ENCODE data around the gene TRIM39. TPM values are rescaled to one million over a fixed set of nuclear protein-coding genes. Genes with fewer than 3 reads are reported as not detected.
"Not testable (repeated sequence)": the region's sequence is repeated elsewhere in the genome, so short reads cannot be mapped to it uniquely, and the experiment has no call there.

The TRIM39 gene
- total RNA-seq, 2 donors from 2014 or later, result 9.5 to 11.2 TPM

DNA sequence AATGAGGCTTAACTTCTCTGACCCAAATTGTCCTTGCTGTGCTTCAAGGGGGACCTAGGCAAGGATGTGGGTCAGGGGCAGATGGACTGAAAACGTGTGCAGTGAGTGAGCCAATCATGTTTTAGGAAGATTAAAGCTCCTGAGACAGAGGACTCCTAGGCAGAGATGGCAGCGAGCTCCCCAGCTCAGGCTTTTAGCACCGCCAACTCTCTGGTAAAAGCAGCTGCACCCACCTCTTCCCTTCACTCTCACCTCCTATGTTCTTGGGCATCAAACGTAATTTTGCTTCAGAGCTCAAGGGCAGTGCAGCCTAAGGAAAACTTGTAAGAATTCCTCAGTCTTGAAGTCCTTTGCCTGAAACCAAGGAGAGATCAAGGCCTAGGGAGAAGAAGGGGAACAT lies 28.6 kb downstream of the TRIM39 start:
- ATAC-seq, result no peak
- intact Hi-C loops (cut with DNase I), result loop anchor here in 1 of 2 donors (5.0 kb wide), 1 partner anchor 42 kb away; no protein-coding TSS in a partner anchor
- no peak for DNase-seq

DNA sequence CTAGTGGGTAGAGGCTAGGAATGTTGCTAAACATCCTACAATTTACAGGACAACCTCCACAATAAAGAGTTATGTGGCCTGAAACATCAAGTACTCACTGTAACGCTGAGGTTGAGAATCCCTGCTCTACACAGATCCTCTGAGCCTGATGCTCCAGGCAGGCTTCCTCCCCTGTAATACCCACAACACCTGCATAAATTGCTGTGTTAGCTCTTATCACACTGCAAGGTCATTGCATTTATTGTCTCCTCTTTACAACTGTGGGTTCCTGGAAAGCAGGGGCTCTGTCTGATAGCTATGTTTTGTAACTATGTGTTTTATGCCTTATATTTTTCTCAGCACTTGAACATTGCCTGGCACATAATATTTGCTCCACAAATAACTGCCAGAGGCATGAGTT lies 29.8 kb downstream of the TRIM39 start:
- ATAC-seq (no peak), DNase-seq (no peak)
- intact Hi-C loops (cut with DNase I), result loop anchor here in 1 of 2 donors (5.0 kb wide), 1 partner anchor 41 kb away; no protein-coding TSS in a partner anchor

DNA sequence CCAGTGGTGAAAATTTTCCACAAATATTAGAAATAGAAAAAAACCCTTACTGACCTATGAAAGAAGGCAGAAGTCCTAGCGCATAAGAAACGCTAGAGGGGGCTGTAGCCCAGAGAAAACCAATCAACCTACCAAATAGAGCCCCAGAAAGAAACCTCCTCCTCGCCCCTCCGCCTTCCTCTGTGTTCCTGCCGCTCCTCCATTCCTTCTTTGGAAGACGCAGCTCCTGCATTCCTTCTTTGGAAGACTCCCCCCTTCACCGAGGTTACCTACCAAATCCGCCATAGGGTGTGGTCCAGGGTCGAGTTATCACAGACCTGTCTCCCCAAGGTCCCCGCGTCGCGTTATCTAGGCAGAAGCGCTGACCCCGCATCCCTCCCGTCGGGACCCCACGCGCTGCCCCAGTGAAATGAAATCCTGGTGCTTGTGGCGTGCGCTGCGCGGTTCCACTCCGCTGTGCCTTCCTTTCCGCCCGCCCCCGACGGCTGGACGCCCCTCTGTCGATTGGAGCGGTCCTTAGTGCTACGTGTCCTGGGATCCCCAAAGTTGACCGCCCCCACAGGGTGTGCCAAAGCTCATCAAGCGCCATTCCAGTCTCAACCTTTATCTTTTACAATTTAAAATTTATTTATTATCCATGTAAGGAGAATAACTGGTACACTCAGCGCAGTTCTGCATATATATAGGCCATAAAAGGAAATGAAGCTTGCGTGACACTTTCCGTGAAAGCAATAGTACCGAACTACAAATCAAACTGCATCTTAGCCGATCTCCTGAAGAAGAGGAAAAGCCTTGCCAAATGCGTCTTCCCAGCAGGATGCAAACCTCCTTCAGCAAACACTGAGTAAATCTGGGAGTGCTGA lies 31.2 kb downstream of the TRIM39 start:
- ATAC-seq (peak; percentile 61 to 86), DNase-seq (peak; percentile 46)
- intact Hi-C loops (cut with DNase I), result loop anchor here in 1 of 2 donors (5.0 kb wide), 1 partner anchor 39 kb away; no protein-coding TSS in a partner anchor

DNA sequence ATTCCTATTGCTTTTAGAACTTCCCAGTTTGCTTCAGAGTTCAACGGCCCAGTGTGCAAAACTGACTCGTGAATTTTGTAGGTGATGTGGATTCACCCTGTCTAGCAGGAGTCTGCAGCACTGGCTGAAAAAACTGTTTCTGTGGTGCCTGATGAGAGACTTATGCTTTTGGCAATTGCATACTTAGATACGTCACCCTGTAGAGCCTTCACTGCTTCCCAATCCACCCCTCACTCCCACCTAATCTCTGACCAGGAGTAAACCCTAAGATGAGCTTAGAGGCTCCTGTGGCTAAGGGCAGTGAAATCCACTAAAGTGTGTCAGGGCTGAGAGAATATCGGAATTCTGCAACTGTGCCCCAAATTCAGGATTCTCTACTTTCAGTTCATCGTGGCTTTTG lies 32.5 kb downstream of the TRIM39 start:
- no peak for DNase-seq
- ATAC-seq, result no peak
- intact Hi-C loops (cut with DNase I), result loop anchor here in 1 of 2 donors (5.0 kb wide), 1 partner anchor 38 kb away; no protein-coding TSS in a partner anchor

DNA sequence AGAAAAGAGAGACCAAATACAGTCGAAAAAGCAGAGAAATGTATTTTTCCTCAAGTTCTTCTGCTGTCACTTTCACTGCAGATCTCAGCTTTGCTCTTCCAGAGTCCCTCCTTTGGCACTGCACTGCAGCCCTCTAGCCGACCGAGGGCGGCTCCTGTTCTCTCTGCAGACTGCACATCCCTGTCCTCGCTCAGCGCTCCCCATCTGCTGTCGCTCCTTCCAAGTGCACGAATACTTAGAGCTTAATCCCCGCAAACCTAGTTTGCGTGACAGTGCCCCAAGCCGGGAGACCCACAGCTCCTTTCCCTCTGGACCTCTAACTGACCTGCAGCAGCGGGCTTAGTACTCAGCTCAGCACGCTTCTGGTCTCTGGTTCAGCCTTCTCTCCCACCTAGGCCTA lies 33.4 kb downstream of the TRIM39 start:
- no peak for DNase-seq
- intact Hi-C loops (cut with DNase I), result no loop called here
- ATAC-seq, result no peak

DNA sequence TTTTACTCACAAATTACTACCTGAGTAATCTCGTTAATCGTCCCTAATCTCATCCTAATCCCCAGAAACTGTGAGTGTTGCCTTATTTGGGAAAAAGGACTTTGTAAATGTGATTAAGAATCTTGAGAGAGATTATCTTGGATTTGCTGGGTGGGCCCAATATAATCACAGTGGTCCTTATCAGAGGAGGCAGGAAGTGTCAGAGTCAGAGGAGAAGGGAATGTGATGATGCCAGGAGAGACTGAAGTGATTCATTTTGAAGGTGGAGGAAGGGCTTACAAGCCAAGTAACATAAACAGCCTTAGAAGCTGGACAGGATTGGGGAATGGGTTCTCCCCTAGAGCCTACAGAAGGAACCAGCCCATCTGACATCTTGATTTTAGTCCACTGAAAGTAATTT lies 34.9 kb downstream of the TRIM39 start:
- ATAC-seq, result no peak
- intact Hi-C loops (cut with DNase I), result no loop called here

DNA sequence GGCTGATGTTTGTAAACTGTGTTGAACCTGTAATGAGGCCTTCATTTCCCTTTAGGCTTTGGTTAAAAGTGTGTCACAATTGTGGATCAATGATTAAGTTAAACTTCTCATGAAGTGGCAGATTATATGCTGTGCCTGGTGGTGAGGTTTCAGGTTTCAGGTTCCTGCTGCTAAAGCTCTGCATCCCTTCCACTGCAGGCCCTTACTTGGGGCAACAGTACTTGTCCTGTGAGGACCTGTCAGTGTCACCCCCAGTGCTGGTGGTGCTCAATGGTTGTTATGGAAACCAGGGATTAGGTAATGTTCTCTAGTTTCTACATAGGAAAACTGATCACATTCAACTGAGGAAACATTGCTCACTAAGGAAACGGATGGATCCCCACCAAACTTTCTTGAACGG lies 36.7 kb downstream of the TRIM39 start:
- no peak for DNase-seq
- no peak for ATAC-seq
- intact Hi-C loops (cut with DNase I), result no loop called here

More for the DNA sequence above, 34.9 kb downstream of the TRIM39 start:
- DNase-seq, result no peak

DNA sequence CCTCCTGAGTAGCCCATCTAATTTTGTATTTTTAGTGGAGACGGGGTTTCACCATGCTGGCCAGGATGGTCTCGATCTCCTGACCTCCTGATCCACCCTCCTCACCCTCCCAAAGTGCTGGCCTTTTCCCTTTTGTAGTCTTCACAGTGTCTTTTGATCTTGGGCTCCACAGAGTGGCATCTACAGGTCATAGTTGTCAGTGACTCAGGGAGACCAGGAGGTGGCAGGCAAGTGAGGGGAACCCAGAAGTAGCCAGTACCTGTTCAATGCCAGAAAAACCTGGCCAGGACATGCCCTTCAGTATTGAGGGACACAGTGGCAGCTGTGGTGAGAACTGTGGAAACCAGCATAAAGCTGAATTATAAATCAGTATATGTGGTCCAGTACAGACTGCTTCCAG lies 37.9 kb downstream of the TRIM39 start:
- intact Hi-C loops (cut with DNase I), result no loop called here
- DNase-seq (no peak), ATAC-seq (no peak)

DNA sequence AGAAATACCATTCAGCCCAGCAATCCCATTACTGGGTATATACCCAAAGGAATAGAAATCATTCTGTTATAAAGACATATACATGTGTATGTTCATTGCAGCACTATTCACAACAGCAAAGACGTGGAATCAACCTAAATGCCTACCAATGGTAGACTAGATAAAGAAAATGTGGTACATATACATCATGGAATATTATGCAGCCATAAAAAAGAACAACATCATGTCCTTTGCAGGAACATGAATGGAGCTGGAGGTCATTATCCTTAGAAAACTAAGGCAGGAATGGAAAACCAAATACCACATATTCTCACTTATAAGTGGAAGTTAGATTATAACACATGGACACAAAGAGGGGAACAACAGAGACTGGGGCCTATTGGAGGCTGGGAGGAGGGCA lies 42.6 kb downstream of the TRIM39 start:
- ATAC-seq; intact Hi-C loops (cut with DNase I); DNase-seq: not testable (repeated sequence)

DNA sequence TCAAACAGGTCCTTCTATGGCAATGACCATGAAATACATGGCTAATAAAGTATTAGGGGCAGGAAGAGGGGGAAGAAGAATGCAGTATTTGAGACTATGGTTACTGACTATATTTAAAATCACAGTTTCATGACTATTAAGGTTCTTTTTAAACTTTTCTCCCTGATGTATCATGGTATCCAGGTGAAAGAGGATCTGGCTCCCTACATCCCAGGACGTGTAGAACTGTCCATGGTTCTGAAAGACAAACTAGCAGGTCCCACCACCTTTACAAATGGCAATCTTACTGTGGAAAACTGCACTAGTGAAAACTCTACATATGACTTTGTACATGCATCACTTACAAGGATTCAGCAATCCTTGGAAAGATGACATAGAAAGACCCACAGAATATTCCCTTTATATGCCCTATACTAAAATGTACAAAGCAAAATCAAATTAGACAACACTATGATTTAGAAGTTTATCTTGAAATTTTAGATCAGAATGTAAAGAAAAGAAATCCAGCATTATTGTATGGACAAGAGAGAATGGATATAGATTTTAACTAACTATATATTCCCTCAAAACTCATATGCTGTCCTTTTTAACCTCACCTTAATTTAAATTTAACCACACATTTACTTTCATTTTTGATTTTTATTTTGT lies 51.7 kb downstream of the TRIM39 start:
- ATAC-seq (no peak), DNase-seq (no peak)
- intact Hi-C loops (cut with DNase I), result no loop called here

DNA sequence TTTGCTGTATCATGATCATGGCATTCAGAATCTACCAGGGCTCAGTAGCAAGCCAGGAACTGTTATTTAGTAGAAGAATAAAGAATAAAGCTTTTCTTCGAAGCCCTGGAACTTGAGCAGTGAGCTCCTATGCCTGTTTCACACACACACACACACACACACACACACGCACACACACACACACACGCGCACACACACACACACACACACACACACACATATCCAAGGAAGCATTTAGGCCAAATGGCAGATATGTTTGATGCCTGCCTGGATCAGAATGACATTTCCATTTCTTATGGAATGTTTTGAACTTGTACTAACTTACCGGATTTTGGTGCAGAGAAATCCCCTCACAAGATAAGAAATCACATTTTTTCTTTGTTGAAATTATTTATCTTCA lies 53.7 kb downstream of the TRIM39 start:
- intact Hi-C loops (cut with DNase I), result no loop called here
- no peak for DNase-seq
- ATAC-seq, result no peak

DNA sequence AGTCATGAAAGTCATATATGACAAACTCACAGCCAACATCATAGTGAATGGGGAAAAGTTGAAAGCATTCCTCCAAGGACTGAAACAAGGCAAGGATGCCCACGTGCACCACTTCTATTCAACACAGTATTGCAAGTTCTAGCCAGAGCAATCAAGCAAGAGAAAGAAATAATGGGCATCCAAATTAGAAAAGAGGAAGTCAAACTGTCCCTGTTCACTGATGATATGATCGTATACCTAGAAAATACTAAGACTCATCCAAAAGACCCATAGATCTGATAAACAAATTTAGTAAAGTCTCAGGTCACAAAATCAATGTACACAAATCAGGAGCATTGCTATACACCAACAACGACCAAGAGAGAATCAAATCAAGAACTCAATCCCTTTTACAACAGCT lies 59.4 kb downstream of the TRIM39 start:
- ATAC-seq (no peak), DNase-seq (no peak)
- intact Hi-C loops (cut with DNase I), result no loop called here

DNA sequence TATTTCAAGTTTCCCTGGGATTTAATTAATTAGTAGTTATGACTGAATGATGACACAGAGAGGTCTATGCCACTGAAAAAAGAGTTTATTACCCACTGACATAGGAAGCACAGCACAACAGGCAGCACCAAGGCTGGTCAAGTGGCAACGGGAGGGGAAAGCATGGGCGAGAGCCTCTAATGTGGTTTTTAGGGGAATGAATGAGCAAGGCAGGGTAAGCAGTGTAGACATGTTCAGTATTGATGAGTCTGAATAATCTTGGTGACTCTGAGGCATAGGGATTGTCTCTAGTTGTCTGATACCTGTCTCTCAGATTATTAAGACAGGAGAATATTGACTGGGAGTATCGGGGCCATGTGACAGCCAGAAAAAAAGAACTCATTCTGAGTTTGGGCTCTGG lies 64.5 kb downstream of the TRIM39 start:
- intact Hi-C loops (cut with DNase I), result loop anchor here in 1 of 2 donors (10.0 kb wide), 1 partner anchor 166 kb away; no protein-coding TSS in a partner anchor
- no peak for ATAC-seq
- DNase-seq, result no peak

Other genes with a start within 250 kb of the TRIM39 start
- not detected for gene TRIM31, start 213.8 kb upstream of the TRIM39 start, total RNA-seq
- gene TRIM40, start 190.8 kb upstream of the TRIM39 start, total RNA-seq, result not detected
- gene TRIM10, start 165.7 kb upstream of the TRIM39 start, total RNA-seq, result not detected
- gene TRIM15, start 163.4 kb upstream of the TRIM39 start, total RNA-seq, result not detected
- gene TRIM26, start 113.5 kb upstream of the TRIM39 start, total RNA-seq, result 10 to 100 TPM; 22.1 to 24.1 TPM
- gene RPP21, start 18.2 kb downstream of the TRIM39 start, total RNA-seq, result 10 to 100 TPM; 21.0 to 26.2 TPM
- 100 to 1,000 TPM; 210 to 242 TPM for gene HLA-E, start 162.6 kb downstream of the TRIM39 start, total RNA-seq
- gene GNL1, start 229.6 kb downstream of the TRIM39 start, total RNA-seq, result 10 to 100 TPM; 25.7 to 32.1 TPM
- gene PRR3, start 230.4 kb downstream of the TRIM39 start, total RNA-seq, result 1 to 10 TPM; 4.6 to 5.4 TPM
- gene ABCF1, start 244.5 kb downstream of the TRIM39 start, total RNA-seq, result 10 to 100 TPM; 30.7 to 45.9 TPM